K562 (cell line): Measurements from ENCODE around the gene DCUN1D1. TPM values are rescaled to one million over a fixed set of nuclear protein-coding genes. Genes with fewer than 3 reads are reported as not detected.

ENCODE experiments used
- ARID2 ChIP-seq: fragments of 450-650 bp; IDR thresholded peaks from 2 replicates; pipeline ENCODE4 v1.6.1; 2017; ENCODE audit warnings: antibody characterized with exemption, mild to moderate bottlenecking
- ATF7 ChIP-seq: fragments of 450-650 bp; IDR thresholded peaks from 2 replicates; pipeline ENCODE4 v1.7.1; 2014; ENCODE audit warnings: mild to moderate bottlenecking, moderate library complexity
- CCNT2 ChIP-seq: IDR thresholded peaks from 2 replicates; pipeline ENCODE4 v1.6.1; 2011; ENCODE audit warnings: borderline replicate concordance, low read depth, mild to moderate bottlenecking, moderate library complexity, mixed read lengths, low read length; ENCODE audit not compliant: insufficient read length; ENCODE audit errors: extremely low read depth
- DLX4 ChIP-seq: fragments of 250-450 bp; sonication (Bioruptor Pico); IDR thresholded peaks from 2 replicates; pipeline ENCODE4 v1.6.1; 2021; ENCODE audit warnings: mild to moderate bottlenecking
- ELF2 ChIP-seq: fragments of 250-450 bp; sonication (Bioruptor Pico); IDR thresholded peaks from 2 replicates; pipeline ENCODE4 v1.5.0; 2021; ENCODE audit warnings: mild to moderate bottlenecking
- HDAC1 ChIP-seq, 2 experiments: fragments of 450-650 bp; IDR thresholded peaks; 2 replicates each; pipeline ENCODE4 v1.6.1; 2016 to 2017; ENCODE audit warnings: inconsistent platforms in 1 of 2, mild to moderate bottlenecking in 1 of 2, moderate library complexity in 1 of 2
- OTX1 ChIP-seq: fragments of 450-650 bp; formaldehyde crosslinking; IDR thresholded peaks from 2 replicates; pipeline ENCODE4 v1.4.0; 2022; ENCODE audit warnings: mild to moderate bottlenecking
- SAFB2 ChIP-seq: fragments of 200-400 bp; formaldehyde crosslinking; IDR thresholded peaks from 2 replicates; pipeline ENCODE4 v1.6.1; 2018; ENCODE audit warnings: borderline replicate concordance, low read length, low read depth, moderate library complexity; ENCODE audit not compliant: severe bottlenecking
- SUPT5H ChIP-seq: fragments of 450-650 bp; IDR thresholded peaks from 2 replicates; pipeline ENCODE4 v1.6.1; 2016
- USF2 ChIP-seq: sonication (generic); formaldehyde crosslinking; IDR thresholded peaks from 2 replicates; pipeline ENCODE4 v1.5.0; 2020; ENCODE audit warnings: missing genetic modification reagents
- ZBTB17 ChIP-seq: fragments of 450-650 bp; formaldehyde crosslinking; IDR thresholded peaks from 2 replicates; pipeline ENCODE4 v1.4.0; 2020; ENCODE audit warnings: mild to moderate bottlenecking
- polyA plus RNA-seq, 8 experiments: library from polyadenylated mRNA; depleted of rRNA in 4 of 8; stranded (reverse) in 5 of 8; unstranded in 3 of 8; fragments of >200 nt; fragmentation: Nextera tagmentation in 2 of 8; fragmentation: Illumina TruSeq in 1 of 8; extraction: Ambion mirVana in 2 of 8; extraction: Trizol in 1 of 8; gene quantifications; 2 replicates each; pipeline versions ENCODE4 v1.2.1 to v1.2.3, GENCODE V29; 2011 to 2014; ENCODE audit warnings: inconsistent platforms in 1 of 8, missing spikeins in 1 of 8
- total RNA-seq, 7 experiments: library from RNA; depleted of rRNA in 6 of 7; stranded (reverse); fragments of >200 nt in 6 of 7; fragmentation: Illumina TruSeq in 2 of 7; extraction: Trizol in 2 of 7; gene quantifications; 2 replicates each; pipeline versions ENCODE4 v1.2.1 to v1.2.3, GENCODE V29; 2011 to 2021; ENCODE audit warnings: low replicate concordance in 1 of 7
- TF ChIP-seq, protein P1 (sequence below): sonication (generic); formaldehyde crosslinking; IDR thresholded peaks from 2 replicates; pipeline ENCODE4 v1.8.0; 2022; ENCODE audit warnings: missing genetic modification reagents, mild to moderate bottlenecking, borderline replicate concordance
- TF ChIP-seq, protein P2 (sequence below), 2 experiments: fragments of 450-650 bp; IDR thresholded peaks; 2 replicates each; pipeline ENCODE4 v1.6.1; 2016; ENCODE audit warnings: mild to moderate bottlenecking in 2 of 2, borderline replicate concordance in 1 of 2, low read depth in 1 of 2, moderate library complexity in 1 of 2
- TF ChIP-seq, protein P3 (sequence below): fragments of 150-350 bp; conservative IDR thresholded peaks from 2 replicates; pipeline ENCODE4 v1.6.1; 2014; ENCODE audit warnings: low read length

The DCUN1D1 gene
- total and polyA plus RNA-seq, 9 of the 15 experiments (the other 6 are each of a cell fraction or from before 2014, with no cell fraction given): 11.4 to 46.8 (median 28.2) TPM

- TF ChIP-seq OTX1 (CRISPR knock-in tag) (no peak), ELF2 (no peak), CCNT2 (no peak), DLX4 (no peak), SUPT5H (no peak), ZBTB17 (no peak), SAFB2 (no peak), HDAC1 (IDR thresholded peaks at IDR 0.05) (no peak; a peak in 1 of 4 replicates), USF2 (CRISPR knock-in tag) (no peak), ARID2 (no peak), ATF7 (peak; percentile 76)
- TF ChIP-seq, protein P1, sequence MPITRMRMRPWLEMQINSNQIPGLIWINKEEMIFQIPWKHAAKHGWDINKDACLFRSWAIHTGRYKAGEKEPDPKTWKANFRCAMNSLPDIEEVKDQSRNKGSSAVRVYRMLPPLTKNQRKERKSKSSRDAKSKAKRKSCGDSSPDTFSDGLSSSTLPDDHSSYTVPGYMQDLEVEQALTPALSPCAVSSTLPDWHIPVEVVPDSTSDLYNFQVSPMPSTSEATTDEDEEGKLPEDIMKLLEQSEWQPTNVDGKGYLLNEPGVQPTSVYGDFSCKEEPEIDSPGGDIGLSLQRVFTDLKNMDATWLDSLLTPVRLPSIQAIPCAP (CRISPR knock-in tag): no peak
- TF ChIP-seq, protein P2, sequence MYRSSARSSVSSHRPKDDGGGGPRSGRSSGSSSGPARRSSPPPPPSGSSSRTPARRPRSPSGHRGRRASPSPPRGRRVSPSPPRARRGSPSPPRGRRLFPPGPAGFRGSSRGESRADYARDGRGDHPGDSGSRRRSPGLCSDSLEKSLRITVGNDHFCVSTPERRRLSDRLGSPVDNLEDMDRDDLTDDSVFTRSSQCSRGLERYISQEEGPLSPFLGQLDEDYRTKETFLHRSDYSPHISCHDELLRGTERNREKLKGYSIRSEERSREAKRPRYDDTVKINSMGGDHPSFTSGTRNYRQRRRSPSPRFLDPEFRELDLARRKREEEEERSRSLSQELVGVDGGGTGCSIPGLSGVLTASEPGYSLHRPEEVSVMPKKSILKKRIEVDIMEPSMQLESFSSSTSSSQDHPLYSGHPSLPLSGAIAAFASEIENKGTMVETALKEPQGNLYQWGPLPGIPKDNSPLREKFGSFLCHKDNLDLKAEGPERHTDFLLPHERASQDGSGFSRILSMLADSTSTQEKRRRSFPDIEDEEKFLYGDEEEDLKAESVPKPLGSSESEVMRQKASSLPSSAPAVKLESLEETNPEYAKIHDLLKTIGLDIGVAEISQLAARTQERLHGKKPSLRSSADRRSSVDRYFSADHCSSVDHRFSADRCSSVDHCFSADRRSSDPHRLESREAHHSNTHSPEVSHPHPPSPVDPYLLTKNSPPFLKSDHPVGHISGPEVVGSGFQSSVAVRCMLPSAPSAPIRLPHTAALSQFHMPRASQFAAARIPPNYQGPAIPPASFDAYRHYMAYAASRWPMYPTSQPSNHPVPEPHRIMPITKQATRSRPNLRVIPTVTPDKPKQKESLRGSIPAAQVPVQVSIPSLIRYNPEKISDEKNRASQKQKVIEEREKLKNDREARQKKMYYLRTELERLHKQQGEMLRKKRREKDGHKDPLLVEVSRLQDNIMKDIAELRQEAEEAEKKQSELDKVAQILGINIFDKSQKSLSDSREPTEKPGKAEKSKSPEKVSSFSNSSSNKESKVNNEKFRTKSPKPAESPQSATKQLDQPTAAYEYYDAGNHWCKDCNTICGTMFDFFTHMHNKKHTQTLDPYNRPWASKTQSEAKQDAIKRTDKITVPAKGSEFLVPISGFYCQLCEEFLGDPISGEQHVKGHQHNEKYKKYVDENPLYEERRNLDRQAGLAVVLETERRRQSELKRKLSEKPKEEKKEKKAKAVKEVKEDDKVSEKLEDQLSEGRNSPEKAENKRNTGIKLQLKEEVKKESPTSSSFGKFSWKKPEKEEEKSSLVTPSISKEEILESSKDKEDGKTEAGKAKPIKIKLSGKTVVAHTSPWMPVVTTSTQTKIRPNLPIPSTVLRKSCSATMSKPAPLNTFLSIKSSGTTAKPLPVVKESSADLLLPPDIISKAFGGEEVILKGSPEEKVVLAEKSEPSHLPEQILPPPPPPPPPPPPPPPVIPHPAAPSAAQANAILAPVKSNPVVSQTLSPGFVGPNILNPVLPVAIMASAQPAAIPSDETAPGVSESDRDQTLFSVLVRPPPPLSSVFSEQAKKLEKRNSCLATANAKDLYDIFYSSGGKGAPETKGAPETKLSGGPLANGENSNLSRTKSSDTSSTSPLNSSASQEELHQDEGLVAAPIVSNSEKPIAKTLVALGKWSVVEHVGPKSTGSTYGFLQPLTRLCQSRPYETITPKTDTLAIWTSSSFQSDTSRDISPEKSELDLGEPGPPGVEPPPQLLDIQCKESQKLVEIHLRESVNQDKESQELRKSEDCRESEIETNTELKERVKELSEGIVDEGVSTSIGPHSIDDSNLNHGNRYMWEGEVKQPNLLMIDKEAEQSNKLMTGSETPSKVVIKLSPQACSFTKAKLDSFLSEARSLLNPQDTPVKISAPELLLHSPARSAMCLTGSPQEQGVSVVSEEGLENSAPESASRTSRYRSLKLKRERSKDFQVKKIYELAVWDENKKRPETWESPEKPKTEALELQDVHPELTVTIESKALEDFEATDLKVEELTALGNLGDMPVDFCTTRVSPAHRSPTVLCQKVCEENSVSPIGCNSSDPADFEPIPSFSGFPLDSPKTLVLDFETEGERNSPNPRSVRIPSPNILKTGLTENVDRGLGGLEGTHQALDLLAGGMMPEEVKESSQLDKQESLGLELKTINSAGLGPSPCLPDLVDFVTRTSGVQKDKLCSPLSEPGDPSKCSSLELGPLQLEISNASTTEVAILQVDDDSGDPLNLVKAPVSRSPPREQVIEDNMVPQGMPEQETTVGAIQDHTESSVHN (IDR thresholded peaks at IDR 0.05; ENCODE audit: borderline replicate concordance in 1 of 2, low read depth in 1 of 2): peak in 1 of 2 experiments; percentile 39; a peak in 1 of 4 replicates
- TF ChIP-seq, protein P3, sequence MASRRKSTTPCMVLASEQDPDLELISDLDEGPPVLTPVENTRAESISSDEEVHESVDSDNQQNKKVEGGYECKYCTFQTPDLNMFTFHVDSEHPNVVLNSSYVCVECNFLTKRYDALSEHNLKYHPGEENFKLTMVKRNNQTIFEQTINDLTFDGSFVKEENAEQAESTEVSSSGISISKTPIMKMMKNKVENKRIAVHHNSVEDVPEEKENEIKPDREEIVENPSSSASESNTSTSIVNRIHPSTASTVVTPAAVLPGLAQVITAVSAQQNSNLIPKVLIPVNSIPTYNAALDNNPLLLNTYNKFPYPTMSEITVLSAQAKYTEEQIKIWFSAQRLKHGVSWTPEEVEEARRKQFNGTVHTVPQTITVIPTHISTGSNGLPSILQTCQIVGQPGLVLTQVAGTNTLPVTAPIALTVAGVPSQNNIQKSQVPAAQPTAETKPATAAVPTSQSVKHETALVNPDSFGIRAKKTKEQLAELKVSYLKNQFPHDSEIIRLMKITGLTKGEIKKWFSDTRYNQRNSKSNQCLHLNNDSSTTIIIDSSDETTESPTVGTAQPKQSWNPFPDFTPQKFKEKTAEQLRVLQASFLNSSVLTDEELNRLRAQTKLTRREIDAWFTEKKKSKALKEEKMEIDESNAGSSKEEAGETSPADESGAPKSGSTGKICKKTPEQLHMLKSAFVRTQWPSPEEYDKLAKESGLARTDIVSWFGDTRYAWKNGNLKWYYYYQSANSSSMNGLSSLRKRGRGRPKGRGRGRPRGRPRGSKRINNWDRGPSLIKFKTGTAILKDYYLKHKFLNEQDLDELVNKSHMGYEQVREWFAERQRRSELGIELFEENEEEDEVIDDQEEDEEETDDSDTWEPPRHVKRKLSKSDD: no peak
These were observed 58.5 kb downstream of the DCUN1D1 start (continued) for GRCh38 chr3:182921665-182922355.
